GM18502 (cell line): ENCODE measurements around the gene CDKN2B-AS1.

ENCODE experiments used
- ATAC-seq: cut with Tn5 transposase; IDR thresholded peaks from one replicate; pipeline ENCODE4 v1.9.1; 2021; ENCODE audit warnings: mild to moderate bottlenecking; ENCODE audit not compliant: unreplicated experiment, poor library complexity

CDKN2B-AS1 gene

GRCh38 chr9:22112870-22113821 is 118.6 kb downstream of the CDKN2B-AS1 start:
- no peak for ATAC-seq

- no peak for ATAC-seq
These were observed 120.4 kb downstream of the CDKN2B-AS1 start for GRCh38 chr9:22114956-22115355.

- no peak for ATAC-seq
These were observed 122.2 kb downstream of the CDKN2B-AS1 start for GRCh38 chr9:22116758-22117157.

GRCh38 chr9:22117511-22118384 is 123.2 kb downstream of the CDKN2B-AS1 start:
- ATAC-seq, result no peak

- no peak for ATAC-seq
These were observed 124.4 kb downstream of the CDKN2B-AS1 start for GRCh38 chr9:22118810-22119521.

GRCh38 chr9:22119522-22120158 is 125.0 kb downstream of the CDKN2B-AS1 start:
- ATAC-seq, result peak; percentile 87

- no peak for ATAC-seq
These were observed 125.6 kb downstream of the CDKN2B-AS1 start for GRCh38 chr9:22120159-22120549.

- no peak for ATAC-seq
These were observed 126.0 kb downstream of the CDKN2B-AS1 start for GRCh38 chr9:22120595-22120994.

GRCh38 chr9:22124263-22125011 is 129.8 kb downstream of the CDKN2B-AS1 start:
- ATAC-seq, result no peak

- no peak for ATAC-seq
These were observed 134.5 kb downstream of the CDKN2B-AS1 start for GRCh38 chr9:22129133-22129532.

- no peak for ATAC-seq
These were observed 135.0 kb downstream of the CDKN2B-AS1 start for GRCh38 chr9:22129633-22130032.

- ATAC-seq, result peak; percentile 42
These were observed 137.2 kb downstream of the CDKN2B-AS1 start for GRCh38 chr9:22131817-22132216.

GRCh38 chr9:22134390-22134789 is 139.8 kb downstream of the CDKN2B-AS1 start:
- ATAC-seq, result no peak

GRCh38 chr9:22136461-22137096 is 142.0 kb downstream of the CDKN2B-AS1 start:
- no peak for ATAC-seq

- no peak for ATAC-seq
These were observed 144.5 kb downstream of the CDKN2B-AS1 start for GRCh38 chr9:22138956-22139660.

- ATAC-seq, result no peak
These were observed 147.3 kb downstream of the CDKN2B-AS1 start for GRCh38 chr9:22141908-22142307.

- ATAC-seq, result no peak
These were observed 148.1 kb downstream of the CDKN2B-AS1 start for GRCh38 chr9:22142671-22143070.
